GM19240 (cell line): Measurements from ENCODE around the gene PRKN.

Experiments used
- DNase-seq: peaks from one replicate; pipeline ENCODE4 v3.0.0; 2011; ENCODE audit warnings: low spot score; ENCODE audit not compliant: insufficient read length

The PRKN gene

GRCh38 chr6:161635975-161636374 lies 1091.6 kb downstream of the PRKN start:
- DNase-seq: no peak

GRCh38 chr6:161634916-161635315 lies 1092.7 kb downstream of the PRKN start:
- no peak for DNase-seq

DNA sequence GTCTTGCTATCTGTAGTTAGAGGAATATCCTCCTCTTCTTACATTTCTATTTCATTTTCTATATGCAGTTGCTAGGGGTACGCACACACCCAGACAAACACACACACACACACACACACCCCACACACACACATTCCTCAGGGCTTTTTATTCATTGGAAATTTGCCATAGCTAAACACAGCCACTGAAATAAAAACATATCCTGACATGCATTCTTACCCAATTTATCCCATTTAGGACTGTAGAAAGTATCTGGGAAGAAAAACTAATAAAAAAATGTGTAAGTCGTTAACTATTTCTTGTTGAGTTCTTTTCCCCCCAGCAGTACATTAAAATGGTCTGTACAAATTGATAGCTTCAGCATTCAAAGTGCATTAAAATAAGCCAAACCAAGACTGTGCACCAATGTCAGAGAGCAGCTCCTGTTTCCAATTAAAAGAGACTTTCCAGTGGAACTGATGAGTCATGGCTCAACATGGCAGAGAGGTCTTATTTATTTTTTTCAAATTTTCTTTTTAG lies 1095.8 kb downstream of the PRKN start:
- no peak for DNase-seq

DNA sequence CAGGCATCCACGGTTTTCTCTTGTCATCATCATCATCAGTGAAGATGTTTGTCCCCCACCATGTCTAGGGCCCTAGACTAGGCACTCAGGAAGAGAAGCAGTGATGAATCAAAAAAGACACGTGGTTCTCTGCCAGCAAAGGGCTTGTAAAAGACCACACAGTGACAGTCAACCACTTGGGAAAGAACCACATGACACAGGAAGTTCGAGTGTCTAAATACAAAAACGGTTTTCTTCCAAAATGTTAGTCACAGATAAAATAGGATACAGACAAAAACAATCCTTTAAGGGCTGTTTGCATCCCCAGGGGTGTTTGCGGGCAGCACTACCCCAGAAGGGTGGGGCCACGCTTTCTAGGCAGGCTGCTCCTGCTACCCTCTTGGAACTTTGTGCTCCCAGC lies 1096.9 kb downstream of the PRKN start:
- no peak for DNase-seq

GRCh38 chr6:161626132-161626676 lies 1101.4 kb downstream of the PRKN start:
- DNase-seq: no peak

DNA sequence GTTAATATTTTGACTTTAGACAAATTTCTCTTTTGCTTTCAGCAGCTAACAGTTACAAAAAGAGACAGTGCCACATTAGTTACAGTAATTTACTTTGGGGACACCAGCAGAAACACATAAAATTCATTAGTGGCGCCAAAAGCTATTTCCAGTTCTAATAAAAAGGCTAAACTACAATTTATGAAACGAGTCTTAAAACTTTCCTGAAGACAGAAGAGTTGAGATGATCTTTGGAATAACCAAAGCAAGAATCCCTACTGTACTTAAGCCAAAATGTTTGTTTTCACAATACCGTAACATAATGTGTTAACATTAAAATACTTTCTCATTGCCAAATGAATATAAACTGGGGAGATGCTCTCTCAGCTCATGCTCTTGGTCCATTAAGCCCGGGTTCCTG lies 1103.5 kb downstream of the PRKN start:
- DNase-seq: no peak

GRCh38 chr6:161622779-161623178 lies 1104.8 kb downstream of the PRKN start:
- DNase-seq: no peak

GRCh38 chr6:161618831-161619454 lies 1108.6 kb downstream of the PRKN start:
- no peak for DNase-seq

DNA sequence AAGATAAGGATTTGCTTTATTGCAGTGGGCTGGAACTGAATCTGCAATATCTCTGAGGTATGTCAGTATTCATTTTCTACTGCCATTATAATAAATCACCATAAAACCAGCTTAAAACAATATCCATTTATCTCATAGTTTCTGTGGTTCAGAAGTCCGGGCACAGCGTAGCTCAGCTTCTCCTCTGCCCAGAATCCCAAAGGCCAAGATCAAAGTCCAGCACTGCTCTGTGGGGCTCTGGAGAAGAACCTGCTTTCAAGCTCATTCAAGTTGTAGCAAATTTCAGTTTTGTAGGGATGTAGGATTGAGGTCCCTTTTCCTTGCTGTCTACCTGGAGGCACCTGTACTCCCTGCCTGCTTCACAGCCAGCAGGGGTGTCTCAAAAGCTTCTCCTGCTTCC lies 1113.9 kb downstream of the PRKN start:
- no peak for DNase-seq

- no peak for DNase-seq
Measured at GRCh38 chr6:161608771-161609170, 1118.8 kb downstream of the PRKN start.

DNA sequence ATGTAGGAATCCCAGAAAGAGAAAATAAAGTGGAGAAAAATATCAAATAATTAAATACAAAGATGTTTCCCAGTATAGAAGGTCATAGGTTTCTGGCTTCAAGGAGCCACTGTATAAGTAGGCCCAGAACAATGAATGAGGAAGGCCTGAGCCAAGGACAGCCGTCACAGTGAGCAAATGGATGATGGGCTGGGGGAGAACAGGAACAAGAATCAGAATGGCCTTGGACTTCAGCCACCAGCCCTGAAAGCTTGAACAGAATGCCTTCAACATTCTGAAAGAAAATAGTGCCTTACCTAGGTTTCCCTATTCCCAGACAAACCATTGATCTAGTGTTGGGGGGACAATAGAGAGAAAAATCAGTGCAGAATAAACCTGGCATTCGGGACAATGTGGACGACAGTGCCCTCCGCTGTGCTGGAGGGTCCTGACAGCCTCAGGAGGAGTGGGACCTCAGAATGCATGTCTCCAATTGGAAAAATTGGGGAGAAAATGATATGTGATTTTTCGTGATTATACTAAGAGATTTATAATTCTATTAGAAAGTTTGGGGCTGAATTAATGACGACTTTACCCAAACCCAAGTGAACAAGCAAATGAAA lies 1119.8 kb downstream of the PRKN start:
- DNase-seq: no peak

DNA sequence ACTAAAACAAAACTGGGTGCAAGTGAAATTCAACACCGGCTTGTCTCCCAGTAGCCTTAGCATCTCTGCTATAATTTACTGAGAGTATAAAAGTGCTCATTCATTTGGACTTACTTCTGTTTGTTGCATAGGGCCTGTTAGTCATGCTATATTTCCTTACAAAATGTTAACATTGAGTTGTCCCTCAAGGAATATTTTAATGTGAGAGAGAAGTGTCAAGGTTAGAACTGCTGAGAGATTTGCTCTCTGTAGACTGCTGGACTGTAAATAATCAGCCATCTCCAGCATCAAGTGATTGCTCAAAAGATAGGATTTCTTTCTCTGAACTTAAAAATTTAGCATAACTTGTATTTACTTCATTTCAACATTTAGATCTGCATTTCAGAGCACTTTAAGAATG lies 1125.2 kb downstream of the PRKN start:
- DNase-seq: no peak

GRCh38 chr6:161598896-161599295 lies 1128.7 kb downstream of the PRKN start:
- no peak for DNase-seq

- no peak for DNase-seq
Measured at GRCh38 chr6:161596807-161597520, 1130.6 kb downstream of the PRKN start.

- DNase-seq: no peak
Measured at GRCh38 chr6:161594412-161594811, 1133.2 kb downstream of the PRKN start.

DNA sequence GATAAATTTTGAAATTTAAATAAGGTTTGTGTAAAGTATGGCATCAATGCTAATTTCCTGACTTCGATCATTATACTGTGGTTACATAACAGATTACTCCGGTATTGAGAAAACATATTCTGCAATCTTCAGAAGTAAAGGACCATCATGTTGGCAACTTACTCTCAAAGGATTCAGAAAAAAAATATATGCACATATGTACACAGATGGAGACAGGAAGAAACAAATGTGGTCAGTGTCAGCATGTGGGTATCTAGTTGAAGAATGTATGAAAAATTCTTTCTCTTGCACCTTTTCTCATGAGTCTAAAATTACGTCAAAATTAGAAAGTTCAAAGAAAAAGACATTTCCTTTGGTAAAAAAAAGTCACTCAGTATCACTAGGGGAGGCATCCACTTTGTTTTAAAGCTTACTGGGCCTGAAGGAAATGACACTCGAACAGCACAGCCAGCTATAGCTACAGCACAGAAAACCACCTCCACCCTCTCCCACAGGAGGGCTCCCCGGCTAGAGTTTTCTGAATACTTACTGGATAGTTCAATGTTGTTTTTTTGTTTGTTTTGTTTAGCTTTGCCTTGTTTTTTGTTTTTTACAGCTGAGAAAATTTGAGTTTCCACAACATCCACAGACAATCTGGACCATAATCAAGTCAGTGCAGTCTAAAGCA lies 1136.5 kb downstream of the PRKN start:
- no peak for DNase-seq

- no peak for DNase-seq
Measured at GRCh38 chr6:161586887-161587286, 1140.7 kb downstream of the PRKN start.

DNA sequence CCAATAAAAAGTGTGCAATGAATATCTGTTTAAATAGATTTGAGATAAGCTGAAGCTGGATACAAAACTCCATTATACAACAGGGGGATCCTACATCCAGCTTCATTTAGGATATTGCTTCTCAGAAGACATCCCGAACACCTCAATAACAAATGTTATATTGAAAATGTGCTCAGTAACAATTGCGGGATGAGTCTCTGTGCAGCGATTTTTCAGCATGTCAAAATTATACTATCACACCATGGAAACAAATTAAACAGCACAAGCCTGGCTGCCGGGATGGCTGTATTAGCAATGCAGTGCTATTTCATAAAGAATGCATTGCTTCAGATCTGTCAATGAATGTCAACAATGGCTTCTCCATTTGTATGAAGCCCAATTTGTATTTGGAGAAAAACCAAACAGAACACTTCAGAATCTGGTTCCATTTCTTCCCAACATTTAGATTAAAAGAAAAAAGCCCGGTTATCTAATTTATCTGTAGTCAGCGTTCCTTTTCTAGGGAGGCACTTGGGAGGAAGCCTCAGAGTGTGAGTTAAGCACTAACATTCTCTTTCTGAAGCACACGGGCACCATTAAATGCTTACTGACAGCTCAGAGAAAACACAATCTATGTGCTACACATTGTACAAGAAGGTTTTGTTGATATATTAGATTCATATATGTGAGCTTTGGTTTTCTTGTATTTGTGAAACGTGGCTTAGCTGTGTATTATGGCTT lies 1142.8 kb downstream of the PRKN start:
- DNase-seq: no peak

DNA sequence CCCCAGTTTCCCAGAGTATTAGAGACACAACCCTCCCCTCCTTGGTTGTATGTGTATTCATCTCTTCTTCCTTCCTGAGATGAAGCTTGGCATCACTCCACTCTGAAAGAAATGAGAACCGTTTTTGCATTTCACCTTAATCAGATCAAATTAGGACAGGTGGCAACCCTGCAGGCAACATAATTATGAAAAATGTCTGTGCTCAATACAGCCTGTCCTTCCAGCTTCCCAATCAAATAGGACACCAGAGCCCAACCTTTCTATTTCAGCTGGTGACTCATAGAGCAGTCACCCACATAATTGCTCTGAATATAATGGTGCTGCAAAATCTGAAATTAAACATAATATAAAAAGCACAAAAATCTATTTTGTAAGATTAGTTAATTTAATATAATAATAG lies 1143.5 kb downstream of the PRKN start:
- no peak for DNase-seq

- no peak for DNase-seq
Measured at GRCh38 chr6:161583584-161583983, 1144.0 kb downstream of the PRKN start.

DNA sequence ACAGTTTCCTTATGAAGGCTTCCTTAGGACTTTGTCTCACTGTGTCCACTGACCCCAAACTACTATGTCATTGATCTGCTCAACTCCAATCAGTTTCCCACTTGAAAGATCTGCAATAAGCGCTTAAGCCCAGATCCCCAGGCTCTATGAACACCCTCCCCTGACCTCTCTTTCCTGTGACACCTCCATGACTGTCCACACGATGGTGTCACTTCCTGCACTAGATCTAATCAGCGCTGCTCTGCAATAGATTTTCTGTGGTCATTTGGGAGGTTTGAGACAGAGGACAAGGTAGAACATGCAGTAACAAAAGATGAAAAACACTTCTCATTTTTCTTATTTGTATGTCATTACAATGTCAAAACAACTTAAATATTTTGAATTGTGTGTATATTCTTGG lies 1149.1 kb downstream of the PRKN start:
- DNase-seq: no peak
